ENCODE data around the gene CYLD.

Gene CYLD

GRCh38 chr16:50821586-50821985 lies 79.7 kb downstream of the CYLD start:
- no peak for DNase-seq

DNA sequence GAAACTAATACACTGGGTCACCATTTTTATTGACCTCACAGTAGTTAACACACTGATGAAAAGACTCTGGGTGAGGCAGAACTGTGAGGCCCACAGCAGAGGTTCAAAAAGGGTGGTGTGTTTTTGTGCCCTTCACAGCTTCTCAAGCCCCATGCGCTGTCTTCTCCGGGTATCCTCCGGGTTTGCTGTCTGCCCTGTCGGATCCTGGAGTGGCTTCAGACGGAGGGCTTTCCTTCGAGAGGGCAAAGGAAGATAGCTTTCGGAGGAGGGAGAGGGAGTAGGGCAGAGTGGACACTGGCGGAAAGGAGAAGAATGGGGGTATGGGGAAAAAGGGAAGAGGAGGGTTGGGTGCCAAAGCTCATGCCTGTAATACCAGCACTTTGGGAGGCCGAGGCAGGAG lies 80.8 kb downstream of the CYLD start:
- no peak for DNase-seq

DNA sequence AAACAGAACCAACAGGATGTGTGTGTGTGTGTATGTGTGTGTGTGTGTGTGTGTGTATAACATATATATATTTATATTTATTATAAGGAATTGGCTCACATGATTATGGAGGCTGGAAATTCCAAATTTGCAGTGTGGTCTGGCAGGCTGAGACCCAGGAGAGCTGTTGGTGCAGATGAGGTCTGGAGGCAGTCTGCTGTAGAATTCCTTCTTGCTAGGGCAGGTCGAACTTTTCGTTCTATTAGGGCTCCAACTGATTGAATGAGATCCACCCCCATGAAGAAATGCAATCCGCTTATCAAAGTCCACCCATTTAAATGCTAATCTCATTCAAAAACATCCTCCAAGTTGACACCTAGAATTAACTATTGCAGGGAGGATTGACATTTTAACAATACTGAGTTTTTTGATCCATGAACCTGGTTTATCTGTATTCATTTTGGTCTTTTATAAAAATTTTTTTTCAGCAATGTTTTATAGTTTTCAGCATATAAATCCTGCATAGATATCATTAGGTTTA lies 85.0 kb downstream of the CYLD start:
- DNase-seq = no peak

GRCh38 chr16:50828164-50828702 lies 86.3 kb downstream of the CYLD start:
- DNase-seq = no peak

DNA sequence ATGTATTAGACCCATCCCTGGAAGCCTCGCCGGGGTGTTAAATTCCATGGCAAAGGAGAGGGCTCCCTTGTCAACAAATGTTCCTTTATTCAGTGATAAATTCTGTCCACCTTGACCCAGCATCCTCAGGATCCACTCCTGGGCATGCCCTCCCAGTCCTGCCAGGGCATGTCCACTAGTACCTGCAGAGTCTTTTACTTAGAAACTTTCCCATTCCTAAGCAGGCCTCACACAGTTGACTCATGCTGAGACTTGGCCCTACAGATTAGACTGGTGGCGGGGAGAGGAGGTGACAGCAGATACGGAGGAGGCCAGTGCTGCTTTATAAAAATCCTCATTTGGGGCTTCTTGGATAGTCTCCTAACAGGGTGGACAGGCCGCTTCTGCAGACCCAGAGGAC lies 88.8 kb downstream of the CYLD start:
- no peak for DNase-seq

GRCh38 chr16:50831751-50832150 lies 89.9 kb downstream of the CYLD start:
- no peak for DNase-seq

DNA sequence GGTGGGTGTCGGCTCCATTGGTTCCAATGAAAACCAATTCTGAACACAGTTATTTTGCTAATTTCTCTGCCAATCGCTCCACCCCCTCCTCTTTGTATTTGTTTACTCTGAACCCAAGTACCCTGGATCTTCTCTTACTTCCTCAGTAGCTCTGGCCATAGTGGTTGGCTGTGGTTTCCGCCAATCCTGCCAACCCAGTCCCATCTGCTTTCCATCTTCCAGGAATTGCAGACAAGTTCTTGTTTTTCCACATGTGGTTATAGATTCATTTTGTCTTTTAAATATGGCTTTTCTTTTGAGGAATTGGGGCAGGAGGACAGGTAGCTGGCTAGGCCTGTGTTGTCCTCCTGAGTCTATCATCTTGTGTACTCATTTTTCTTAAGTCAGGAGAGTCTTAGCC lies 92.0 kb downstream of the CYLD start:
- DNase-seq = no peak

DNA sequence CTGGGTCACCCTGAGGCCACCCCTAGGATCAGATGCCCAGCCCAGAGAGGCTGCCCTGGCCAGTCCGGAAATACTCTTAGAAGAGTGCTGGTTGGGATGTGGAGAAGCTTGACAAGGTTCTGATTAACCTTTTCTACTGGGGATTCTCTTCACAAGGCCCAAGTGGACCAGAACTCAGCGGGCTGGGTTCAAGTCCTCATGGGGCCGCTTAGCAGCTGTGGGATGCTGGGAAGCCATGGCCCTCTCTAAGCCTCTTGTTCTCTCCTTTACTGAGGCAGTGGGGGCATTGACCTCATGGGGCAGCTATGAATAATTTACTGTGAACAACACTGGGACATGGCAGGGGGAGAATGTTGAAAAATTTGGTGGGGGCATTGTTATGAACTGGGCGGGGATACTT lies 92.8 kb downstream of the CYLD start:
- no peak for DNase-seq

- DNase-seq = no peak
These were observed 93.6 kb downstream of the CYLD start for GRCh38 chr16:50835358-50836060.

GRCh38 chr16:50836121-50836621 lies 94.3 kb downstream of the CYLD start:
- DNase-seq = no peak

DNA sequence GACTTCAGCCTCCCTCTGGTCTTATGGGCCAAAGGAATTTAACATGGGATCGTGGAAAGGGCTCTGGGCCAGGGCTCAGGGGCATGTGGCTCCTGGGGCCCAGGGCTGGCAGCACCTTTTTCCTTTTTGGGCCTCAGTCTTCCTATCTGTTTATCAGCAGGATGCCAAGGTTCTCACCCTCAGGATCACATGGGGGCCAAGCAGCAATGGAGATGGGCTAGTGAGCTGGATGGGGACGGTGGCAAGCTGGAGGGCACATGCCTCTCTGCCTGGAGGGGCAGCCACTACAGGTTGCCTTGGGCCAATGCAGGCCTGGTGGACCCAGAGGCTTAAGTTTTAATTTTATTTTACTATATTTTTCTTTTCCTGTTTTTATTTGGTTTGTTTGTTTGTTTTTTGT lies 95.4 kb downstream of the CYLD start:
- no peak for DNase-seq

- DNase-seq = no peak
These were observed 96.3 kb downstream of the CYLD start for GRCh38 chr16:50838165-50838564.

DNA sequence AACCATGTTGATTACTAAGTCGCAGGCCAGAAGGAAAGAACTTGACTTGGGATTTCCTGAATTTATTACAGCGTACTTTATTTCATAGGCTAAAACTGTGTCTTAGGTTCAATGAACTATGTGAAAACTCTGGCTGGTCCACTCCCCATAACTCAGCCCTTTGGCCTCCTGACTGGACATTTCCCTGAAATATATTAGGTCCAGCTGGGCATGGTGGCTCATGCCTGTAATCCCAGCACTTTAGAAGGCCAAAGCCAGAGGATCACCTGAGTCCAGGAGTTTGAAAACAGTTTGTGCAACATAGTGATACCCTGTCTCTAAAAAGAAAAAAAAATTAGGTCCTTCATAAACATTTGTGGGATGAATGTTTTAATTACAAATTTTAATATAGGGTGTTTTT lies 97.0 kb downstream of the CYLD start:
- DNase-seq = no peak

DNA sequence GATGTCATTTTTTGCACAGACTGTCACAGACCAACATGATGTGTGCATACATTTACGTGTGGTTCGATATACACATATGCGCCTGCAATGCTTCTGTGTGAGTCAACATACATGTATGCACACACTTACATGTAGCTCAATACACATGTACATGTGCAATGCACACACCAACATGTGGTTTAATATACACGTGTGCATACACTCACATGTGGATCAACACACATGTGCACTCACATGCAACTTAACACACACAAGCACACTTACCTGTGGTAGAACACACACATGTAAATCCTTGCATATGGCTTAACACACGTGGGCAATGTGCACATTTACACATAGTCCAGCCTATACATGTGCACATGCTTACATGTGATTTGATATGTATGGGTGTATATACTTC lies 97.5 kb downstream of the CYLD start:
- DNase-seq = no peak

- no peak for DNase-seq
These were observed 98.2 kb downstream of the CYLD start for GRCh38 chr16:50839920-50840729.

DNA sequence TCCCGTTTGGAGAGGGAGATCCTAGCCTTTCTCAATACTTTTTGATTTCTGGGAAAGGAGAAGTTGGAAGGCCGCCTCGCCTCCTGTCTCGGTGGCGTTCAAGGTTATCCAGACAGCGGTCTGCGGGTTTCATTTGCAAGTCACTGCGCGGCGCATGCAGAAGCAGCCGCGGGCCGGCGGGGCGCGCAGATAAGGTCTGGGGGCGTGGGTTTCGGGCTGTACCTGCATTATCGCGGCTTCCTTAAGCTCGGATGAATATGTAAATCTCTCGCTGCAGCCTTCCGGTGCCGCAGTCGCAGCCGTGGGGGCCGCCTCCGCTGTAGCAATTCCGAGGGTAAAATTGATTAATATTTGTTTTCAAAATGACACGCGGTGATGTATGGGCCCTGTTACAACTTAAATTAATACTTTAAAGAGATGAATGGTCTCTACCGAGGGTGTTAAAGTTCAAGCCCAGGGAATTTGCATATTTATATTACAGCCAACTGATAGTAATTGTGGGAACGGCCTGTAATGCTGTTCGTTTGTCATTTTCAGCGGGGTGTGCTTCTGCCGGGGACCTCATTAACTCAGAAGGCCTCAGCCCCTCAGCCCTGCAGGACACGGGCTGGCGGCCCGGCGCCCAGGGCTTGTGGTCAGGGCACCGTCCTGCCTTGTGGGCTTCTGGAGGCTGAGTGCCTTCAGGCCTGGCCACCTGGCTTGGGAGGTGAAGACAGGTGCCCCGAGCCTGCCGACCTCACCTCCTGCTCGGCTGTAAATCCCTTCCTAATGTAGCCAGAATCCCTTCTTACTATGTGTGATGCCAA lies 99.4 kb downstream of the CYLD start:
- no peak for DNase-seq

DNA sequence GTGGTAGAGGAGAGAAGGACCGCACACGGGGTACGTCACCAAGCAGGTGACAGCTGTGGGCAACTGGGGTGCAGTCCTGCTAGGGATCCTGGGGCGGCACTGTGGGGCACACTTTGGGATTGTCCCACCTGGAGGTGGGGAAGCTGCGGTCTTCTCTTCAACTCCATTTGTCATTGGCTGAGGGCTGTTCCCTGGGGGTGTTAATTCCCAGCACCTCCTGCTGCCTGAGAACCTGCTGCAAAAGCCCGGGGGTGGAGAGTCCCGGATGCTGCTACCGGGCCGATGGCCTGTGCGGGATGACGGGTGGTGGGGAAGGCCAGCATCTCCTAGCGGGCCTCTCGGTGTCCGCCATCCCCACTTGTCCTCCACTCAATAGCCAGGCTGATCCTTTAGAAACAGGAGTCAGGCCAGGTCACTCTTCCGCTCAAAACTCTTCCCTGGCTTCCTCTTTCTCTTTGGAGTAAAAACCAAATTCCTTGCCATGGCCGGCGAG lies 100.2 kb downstream of the CYLD start:
- DNase-seq = no peak

DNA sequence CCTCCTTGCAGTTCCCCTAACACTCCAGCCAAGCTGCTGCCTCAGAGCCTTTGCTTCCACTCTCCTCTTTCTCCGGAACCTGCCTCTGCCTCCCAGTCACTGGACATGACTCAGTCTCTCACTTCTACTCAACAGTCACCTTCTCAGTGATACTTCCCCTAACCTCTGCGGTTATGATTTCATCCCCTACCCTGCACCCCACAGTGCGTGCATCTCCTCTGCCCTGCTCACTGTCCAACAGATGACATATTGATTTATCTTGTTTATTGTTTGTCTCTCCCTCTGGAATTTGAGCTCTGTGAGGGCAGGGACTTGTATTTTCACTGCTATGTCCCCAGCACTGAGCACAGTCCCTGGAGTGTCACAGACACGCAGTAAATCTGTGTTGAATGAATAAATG lies 100.7 kb downstream of the CYLD start:
- DNase-seq = no peak

- no peak for DNase-seq
These were observed 103.0 kb downstream of the CYLD start for GRCh38 chr16:50844840-50845239.

DNA sequence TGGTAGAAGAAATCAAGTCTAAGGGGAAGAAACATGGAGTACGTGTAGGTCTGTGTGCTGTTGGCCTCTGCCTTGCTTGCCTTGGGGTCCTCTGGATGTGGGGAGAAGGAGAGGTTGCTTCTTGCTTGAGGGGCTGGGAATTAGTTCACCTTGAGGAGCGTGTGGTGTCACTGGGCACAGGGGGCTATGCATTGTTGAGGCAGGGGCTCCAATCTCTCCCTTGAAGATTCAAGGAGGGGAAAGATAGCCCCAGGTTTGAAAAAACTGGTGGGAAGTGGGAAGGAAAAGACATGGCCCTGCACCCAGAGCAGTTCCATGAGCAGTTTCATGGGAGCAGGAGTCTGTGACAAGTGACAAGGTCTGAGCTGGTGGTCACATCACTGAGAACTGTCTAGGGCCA lies 103.4 kb downstream of the CYLD start:
- no peak for DNase-seq

DNA sequence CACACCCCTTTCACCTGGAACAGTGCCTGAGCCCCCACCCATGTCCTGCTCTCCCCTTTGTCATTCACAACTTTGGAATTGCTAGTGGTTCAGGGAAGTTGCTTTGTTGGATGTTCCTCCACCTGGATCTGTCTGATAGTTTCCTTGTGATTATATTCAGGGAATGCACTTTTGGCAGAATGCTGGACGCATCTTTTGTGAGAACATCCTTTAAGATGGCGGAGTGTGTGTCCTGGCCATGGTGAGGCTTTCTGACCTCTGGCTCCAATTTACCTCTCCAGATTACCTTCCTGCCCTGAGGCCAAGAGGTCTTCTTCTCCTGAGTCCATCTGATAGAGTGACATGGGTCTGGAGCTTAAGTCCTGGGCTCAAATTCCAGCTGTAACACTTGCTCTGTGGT lies 104.6 kb downstream of the CYLD start:
- DNase-seq = no peak

DNA sequence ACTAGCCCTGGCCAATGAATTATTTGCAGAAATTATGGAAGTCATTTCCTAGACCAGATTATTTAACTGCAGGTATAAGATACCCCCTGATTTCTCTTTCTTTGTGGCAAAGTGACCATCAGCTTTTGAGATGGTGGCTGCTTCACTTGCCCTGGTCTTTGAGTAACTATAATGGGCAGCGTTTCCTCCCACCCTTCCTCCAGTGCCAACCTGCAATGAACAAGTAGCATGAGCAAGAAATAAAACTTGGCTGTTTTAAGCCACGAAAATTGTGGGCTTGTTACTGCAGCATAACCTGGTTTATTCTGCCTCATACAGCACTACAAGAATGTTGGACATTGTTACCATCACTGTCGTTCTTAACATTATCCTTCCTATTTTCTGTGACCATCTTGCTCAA lies 105.3 kb downstream of the CYLD start:
- DNase-seq = no peak

Measured in NCI-H2029 treated with DMSO at 0.1 percent for 48 hours (cell line).